SK-N-SH treated with all-trans-retinoic acid at 6 μM for 48 hours (cell line): Measurements from ENCODE around the gene STIMATE.

Experiments
- CSDC2 ChIP-seq: fragments of 250-450 bp; sonication (Bioruptor Pico); IDR thresholded peaks from 2 replicates; pipeline ENCODE4 v1.5.0; 2020; ENCODE audit warnings: mild to moderate bottlenecking, moderate library complexity
- OSR1 ChIP-seq: fragments of 250-450 bp; sonication (Bioruptor Pico); IDR thresholded peaks from 2 replicates; pipeline ENCODE4 v1.8.0; 2022; ENCODE audit warnings: moderate library complexity, mild to moderate bottlenecking, inconsistent platforms
- PPARA ChIP-seq: fragments of 250-450 bp; sonication (Bioruptor Pico); IDR thresholded peaks from 2 replicates; pipeline ENCODE4 v1.5.0; 2020; ENCODE audit warnings: mild to moderate bottlenecking, borderline replicate concordance
- SNAI2 ChIP-seq: fragments of 250-450 bp; sonication (Bioruptor Pico); IDR thresholded peaks from 2 replicates; pipeline ENCODE4 v1.5.0; 2020; ENCODE audit warnings: mild to moderate bottlenecking, moderate library complexity
- TCF4 ChIP-seq: fragments of 250-450 bp; sonication (Bioruptor Pico); IDR thresholded peaks from 2 replicates; pipeline ENCODE4 v1.8.0; 2021; ENCODE audit warnings: mild to moderate bottlenecking, moderate library complexity, borderline replicate concordance
- ZFP3 ChIP-seq: fragments of 250-450 bp; sonication (Bioruptor Pico); IDR thresholded peaks from 2 replicates; pipeline ENCODE4 v1.5.0; 2020; ENCODE audit warnings: mild to moderate bottlenecking, moderate library complexity
- ZNF70 ChIP-seq: fragments of 450-650 bp; formaldehyde crosslinking; IDR thresholded peaks from 2 replicates; pipeline ENCODE4 v1.5.0; 2020; ENCODE audit warnings: mild to moderate bottlenecking, moderate library complexity

GRCh38 chr3:52879090-52879489 is 18.3 kb downstream of the STIMATE start:
- TF ChIP-seq SNAI2 (CRISPR knock-in tag) (no peak), OSR1 (no peak), CSDC2 (no peak), TCF4 (CRISPR knock-in tag) (no peak), ZFP3 (CRISPR knock-in tag) (no peak), ZNF70 (CRISPR knock-in tag) (no peak), PPARA (CRISPR knock-in tag) (no peak)
